ENCODE results near the gene IFNG-AS1.

IFNG-AS1 gene

GRCh38 chr12:67989184-67989920, at the start of gene IFNG-AS1:
Gene IFNG-AS1, plus strand, starts transcription at chr12:67989447.
- no peak for DNase-seq (ENCODE audit: extremely low spot score, insufficient read length, low read depth)
- FAIRE-seq: peak; percentile 39

- no peak for DNase-seq (ENCODE audit: extremely low spot score, insufficient read length, low read depth)
- no peak for FAIRE-seq
Observed at GRCh38 chr12:67939611-67940010, 49.6 kb upstream of the IFNG-AS1 start.

GRCh38 chr12:67940780-67941243, 48.4 kb upstream of the IFNG-AS1 start:
- no peak for FAIRE-seq

GRCh38 chr12:67942724-67943123, 46.5 kb upstream of the IFNG-AS1 start:
- DNase-seq (ENCODE audit: extremely low spot score, insufficient read length, low read depth): no peak
- no peak for FAIRE-seq

More at GRCh38 chr12:67940780-67941243, 48.4 kb upstream of the IFNG-AS1 start:
- no peak for DNase-seq (ENCODE audit: extremely low spot score, insufficient read length, low read depth)

- FAIRE-seq (peak; percentile 83), DNase-seq (ENCODE audit: extremely low spot score, insufficient read length, low read depth) (peak; percentile 2)
Observed at GRCh38 chr12:67943141-67943892, 45.9 kb upstream of the IFNG-AS1 start.

- DNase-seq (ENCODE audit: extremely low spot score, insufficient read length, low read depth): no peak
Observed at GRCh38 chr12:67944093-67944492, 45.2 kb upstream of the IFNG-AS1 start.

GRCh38 chr12:67952787-67953186, 36.5 kb upstream of the IFNG-AS1 start:
- no peak for DNase-seq (ENCODE audit: extremely low spot score, insufficient read length, low read depth)
- FAIRE-seq: no peak

More at GRCh38 chr12:67944093-67944492, 45.2 kb upstream of the IFNG-AS1 start:
- no peak for FAIRE-seq

GRCh38 chr12:67957383-67957782, 31.9 kb upstream of the IFNG-AS1 start:
- FAIRE-seq (no peak), DNase-seq (ENCODE audit: extremely low spot score, insufficient read length, low read depth) (no peak)

GRCh38 chr12:67958187-67958586, 31.1 kb upstream of the IFNG-AS1 start:
- FAIRE-seq (no peak), DNase-seq (ENCODE audit: extremely low spot score, insufficient read length, low read depth) (no peak)

- DNase-seq (ENCODE audit: extremely low spot score, insufficient read length, low read depth): no peak
- no peak for FAIRE-seq
Observed at GRCh38 chr12:67964456-67964855, 24.8 kb upstream of the IFNG-AS1 start.

- peak; percentile 53 for FAIRE-seq
- no peak for DNase-seq (ENCODE audit: extremely low spot score, insufficient read length, low read depth)
Observed at GRCh38 chr12:67966560-67966959, 22.7 kb upstream of the IFNG-AS1 start.

GRCh38 chr12:67968321-67968720, 20.9 kb upstream of the IFNG-AS1 start:
- FAIRE-seq: no peak
- DNase-seq (ENCODE audit: extremely low spot score, insufficient read length, low read depth): no peak

GRCh38 chr12:67968725-67969124, 20.5 kb upstream of the IFNG-AS1 start:
- no peak for DNase-seq (ENCODE audit: extremely low spot score, insufficient read length, low read depth)
- no peak for FAIRE-seq

- FAIRE-seq: no peak
Observed at GRCh38 chr12:67969134-67969802, 20.0 kb upstream of the IFNG-AS1 start.

GRCh38 chr12:67977668-67978067, 11.6 kb upstream of the IFNG-AS1 start:
- DNase-seq (ENCODE audit: extremely low spot score, insufficient read length, low read depth): no peak
- no peak for FAIRE-seq

More at GRCh38 chr12:67969134-67969802, 20.0 kb upstream of the IFNG-AS1 start:
- DNase-seq (ENCODE audit: extremely low spot score, insufficient read length, low read depth): no peak

GRCh38 chr12:67980391-67980790, 8.9 kb upstream of the IFNG-AS1 start:
- no peak for DNase-seq (ENCODE audit: extremely low spot score, insufficient read length, low read depth)
- no peak for FAIRE-seq

GRCh38 chr12:67981287-67982162, 7.7 kb upstream of the IFNG-AS1 start:
- FAIRE-seq (no peak), DNase-seq (ENCODE audit: extremely low spot score, insufficient read length, low read depth) (no peak)

GRCh38 chr12:67982164-67982563, 7.1 kb upstream of the IFNG-AS1 start:
- DNase-seq (ENCODE audit: extremely low spot score, insufficient read length, low read depth): no peak
- no peak for FAIRE-seq

GRCh38 chr12:67986632-67987031, 2.6 kb upstream of the IFNG-AS1 start:
- FAIRE-seq: no peak
- no peak for DNase-seq (ENCODE audit: extremely low spot score, insufficient read length, low read depth)

- FAIRE-seq (peak; percentile 89), DNase-seq (ENCODE audit: extremely low spot score, insufficient read length, low read depth) (no peak)
Observed at GRCh38 chr12:67988601-67989021, 636 bp upstream of the IFNG-AS1 start.
